Activated naive CD8-positive, alpha-beta T cell treated with anti-CD3 and anti-CD28 coated beads, Interleukin-2, amount 50 U/mL, for 16 hours (primary cell): ENCODE measurements around the gene CYFIP1.

Experiments used
- DNase-seq: peaks from one replicate; pipeline ENCODE4 v3.0.0-alpha.2; 2020; ENCODE audit warnings: low read depth, low spot score

Gene CYFIP1

DNA sequence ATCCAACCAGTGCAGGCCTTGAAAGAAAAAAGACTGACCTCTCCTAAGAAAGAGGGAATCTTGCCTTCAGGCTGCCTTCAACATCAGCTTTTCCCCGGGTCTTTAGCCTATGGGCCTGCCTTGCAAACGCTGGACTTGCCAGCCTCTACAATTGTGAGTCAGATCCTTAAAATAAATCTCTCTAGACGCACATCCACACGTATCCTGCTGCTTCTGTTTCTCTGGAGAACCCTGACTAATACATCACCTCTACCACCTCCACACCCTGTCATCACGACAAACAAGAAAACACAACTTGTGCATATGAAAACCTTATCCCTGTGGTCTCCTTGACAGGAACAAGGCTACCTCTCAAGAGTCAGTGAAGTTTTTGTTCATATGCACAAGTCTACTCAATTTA, 11.8 kb downstream of the CYFIP1 start:
- DNase-seq = no peak

DNA sequence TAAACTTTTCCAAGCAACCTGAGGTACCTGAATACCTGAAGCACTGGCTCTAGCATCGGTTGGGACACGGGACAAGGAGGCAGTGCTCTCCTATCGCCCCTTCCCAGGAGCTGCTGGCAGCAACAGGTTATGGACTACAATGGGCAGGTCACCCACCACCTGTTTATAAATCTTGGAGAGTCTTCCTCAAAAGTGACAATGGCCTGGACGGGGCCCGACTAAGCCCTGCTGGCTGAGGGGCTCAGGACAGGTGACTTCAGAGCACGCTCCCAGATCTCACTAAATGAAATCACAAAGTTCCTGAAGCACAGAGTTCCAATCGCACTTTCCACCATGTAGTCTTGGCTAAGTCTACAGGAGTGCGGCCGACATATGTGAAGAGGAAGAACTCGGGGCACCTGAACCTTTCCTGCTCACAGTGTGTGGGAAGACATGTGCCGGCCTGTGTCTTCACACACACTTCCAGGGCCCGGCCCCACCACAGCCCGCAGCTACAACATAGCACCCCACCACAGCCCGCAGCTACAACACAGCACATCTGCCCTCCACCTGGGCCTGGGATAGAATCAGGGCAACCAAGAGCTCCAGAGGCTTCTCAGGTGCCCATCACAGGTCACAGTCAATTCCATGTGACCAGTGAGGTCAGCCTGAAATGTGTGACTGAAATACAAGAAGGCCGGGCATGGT, 12.9 kb downstream of the CYFIP1 start:
- DNase-seq = no peak

- DNase-seq = no peak
Observed at GRCh38 chr15:22966321-22967083, 13.7 kb downstream of the CYFIP1 start.

DNA sequence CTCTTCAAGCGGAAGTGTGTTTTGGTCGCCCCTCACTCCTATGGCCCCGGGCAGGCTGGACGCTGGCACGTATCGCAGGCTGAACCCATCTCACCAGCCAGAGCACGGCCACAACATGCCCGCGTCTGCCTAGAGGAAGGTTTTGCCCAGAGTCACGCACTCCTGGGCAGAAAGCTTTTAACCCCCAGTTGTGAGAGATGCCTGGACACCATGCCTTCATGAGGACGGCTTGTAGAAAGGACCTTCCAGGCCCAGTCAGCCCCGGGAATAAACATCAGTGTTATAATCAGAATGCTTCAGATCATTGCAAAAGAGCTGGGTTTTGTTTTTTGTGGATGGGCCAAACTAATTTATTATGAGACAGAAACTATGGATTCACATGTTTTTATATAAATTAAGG, 16.5 kb downstream of the CYFIP1 start:
- no peak for DNase-seq

DNA sequence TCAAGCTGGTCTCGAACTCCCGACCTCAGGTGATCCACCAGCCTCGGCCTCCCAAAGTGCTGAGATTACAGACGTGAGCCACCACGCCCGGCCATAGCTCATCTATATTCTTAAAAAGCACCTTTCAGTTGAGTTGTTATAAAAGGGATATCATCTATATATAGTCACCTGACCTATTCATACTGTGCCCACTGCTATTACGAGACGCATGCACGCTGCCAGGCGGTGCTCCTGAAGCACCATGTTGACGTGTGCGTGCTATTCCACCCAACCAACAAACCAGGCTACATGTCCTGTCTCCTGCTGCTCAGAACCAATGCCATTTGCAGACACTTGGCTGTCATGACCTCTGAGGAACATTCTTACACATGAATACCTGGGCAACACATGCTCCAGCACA, 17.6 kb downstream of the CYFIP1 start:
- DNase-seq = no peak

GRCh38 chr15:22961762-22962161, 18.4 kb downstream of the CYFIP1 start:
- no peak for DNase-seq

DNA sequence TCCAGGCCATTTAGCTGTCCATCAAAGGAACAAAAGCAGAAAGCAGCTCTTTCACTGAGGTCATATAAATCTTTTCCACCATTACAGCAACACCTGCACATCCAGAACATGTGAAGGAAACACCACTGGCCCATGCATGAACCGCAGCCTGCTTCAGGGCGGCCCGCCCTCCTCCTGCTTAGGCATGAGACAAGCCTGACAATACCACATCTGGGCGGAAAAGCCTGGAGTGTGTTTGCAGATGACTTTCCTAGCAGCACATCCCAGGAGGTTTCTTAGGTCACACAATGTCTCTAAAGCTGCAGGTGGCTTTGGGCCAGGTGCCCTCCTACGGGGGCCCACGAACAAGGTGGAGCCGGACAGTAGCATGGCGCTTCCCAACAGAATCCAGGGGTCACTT, 19.6 kb downstream of the CYFIP1 start:
- DNase-seq = no peak

- no peak for DNase-seq
Observed at GRCh38 chr15:22960126-22960525, 20.0 kb downstream of the CYFIP1 start.

GRCh38 chr15:22959321-22960101, 20.7 kb downstream of the CYFIP1 start:
- DNase-seq = no peak

GRCh38 chr15:22958487-22959280, 21.5 kb downstream of the CYFIP1 start:
- no peak for DNase-seq

GRCh38 chr15:22956978-22957260, 23.2 kb downstream of the CYFIP1 start:
- no peak for DNase-seq

DNA sequence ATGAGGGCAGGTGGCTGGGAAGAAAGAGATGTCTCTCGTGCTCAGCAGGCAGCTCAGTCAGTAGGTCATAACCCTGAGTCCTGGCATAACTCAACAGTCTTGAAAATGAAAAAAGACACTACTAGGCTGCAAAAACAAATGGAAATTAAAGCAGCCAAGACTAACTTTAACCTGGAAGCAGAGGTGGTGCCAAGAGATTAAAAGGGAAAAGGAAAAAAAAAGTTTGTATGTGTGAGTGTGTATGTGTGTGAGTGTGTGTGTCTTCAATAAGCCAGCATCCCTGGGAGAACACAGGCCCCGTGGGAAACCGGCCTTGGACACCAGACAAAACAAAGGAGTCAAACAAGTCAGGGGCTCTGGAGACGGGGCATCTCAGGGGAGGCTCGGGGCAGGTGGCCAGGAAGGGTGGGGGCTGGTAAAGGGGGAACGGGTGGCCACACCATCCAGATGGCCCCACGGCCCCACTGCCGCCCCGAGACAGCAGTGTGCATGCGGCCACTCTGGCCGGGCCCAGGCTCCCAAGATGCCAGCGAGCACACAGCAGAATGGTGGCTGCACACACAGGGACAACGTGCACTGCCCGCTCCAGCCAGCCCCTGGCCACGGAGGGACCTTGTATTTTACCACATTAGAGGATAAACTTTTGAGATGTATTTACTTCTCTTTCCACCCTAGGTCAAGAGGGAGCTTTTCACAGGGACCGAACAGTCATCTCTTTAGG, 23.8 kb downstream of the CYFIP1 start:
- DNase-seq = no peak

DNA sequence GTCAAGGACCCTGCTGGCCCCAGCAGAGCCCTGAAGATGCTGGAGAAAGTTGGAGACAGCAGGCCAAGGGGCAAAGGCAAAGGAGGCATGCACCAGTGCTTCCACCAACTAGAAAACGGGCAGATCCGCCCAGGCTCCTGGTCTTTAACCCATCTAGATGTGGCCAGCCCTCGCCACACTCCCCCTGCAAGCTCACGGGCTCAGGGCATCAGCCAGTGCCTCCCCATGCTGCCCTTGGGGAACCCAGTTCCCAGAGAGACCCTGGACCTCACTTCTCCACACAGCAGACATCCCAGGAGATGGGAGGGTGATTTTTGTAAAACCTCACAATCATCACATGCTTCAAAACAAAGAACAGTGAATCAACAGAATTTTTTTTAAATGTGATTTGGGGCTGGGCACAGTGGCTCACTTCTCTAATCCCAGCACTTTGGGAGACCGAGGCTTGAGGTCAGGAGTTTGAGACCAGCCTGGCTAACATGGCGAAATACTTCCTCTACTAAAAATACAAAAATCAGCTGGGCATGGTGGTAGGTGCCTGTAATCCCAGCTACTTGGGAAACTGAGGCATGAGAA, 24.5 kb downstream of the CYFIP1 start:
- no peak for DNase-seq

DNA sequence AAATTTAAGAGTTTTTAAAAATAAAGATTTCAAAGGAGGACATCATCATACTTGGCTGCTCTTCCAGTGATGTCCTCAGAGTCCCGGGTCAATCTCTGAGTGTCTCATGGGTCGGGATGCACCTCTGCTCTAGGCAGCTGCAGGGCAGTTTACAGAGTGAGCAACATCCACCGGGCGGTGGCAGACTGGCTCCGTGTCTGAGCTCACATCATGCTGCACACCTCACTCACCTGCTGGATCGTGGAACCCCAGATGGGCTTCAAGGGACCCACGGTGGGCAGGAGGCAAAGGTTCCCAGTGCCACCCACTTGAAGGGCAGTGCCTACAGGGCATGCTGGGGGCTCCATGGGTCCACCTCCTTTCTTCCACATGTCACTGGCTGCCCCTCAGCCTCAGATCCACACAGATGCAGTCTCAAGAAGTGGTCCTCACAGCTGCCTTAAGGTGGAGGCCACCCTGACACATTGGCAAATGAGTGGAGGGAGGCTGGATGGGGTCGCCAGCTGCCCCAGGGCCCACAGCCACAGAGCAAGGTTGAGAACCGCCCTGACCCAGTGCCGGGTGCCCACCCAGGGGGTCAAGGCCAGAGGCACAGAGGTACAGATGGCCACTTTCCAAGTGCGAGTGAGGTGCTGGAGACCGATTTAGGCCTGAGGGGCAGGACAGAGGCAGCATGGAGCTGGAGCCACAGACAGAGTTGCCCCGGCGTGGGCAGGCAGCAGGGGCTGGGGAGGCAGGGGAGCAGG, 25.2 kb downstream of the CYFIP1 start:
- DNase-seq = no peak

- DNase-seq = no peak
Observed at GRCh38 chr15:22954326-22954725, 25.8 kb downstream of the CYFIP1 start.

DNA sequence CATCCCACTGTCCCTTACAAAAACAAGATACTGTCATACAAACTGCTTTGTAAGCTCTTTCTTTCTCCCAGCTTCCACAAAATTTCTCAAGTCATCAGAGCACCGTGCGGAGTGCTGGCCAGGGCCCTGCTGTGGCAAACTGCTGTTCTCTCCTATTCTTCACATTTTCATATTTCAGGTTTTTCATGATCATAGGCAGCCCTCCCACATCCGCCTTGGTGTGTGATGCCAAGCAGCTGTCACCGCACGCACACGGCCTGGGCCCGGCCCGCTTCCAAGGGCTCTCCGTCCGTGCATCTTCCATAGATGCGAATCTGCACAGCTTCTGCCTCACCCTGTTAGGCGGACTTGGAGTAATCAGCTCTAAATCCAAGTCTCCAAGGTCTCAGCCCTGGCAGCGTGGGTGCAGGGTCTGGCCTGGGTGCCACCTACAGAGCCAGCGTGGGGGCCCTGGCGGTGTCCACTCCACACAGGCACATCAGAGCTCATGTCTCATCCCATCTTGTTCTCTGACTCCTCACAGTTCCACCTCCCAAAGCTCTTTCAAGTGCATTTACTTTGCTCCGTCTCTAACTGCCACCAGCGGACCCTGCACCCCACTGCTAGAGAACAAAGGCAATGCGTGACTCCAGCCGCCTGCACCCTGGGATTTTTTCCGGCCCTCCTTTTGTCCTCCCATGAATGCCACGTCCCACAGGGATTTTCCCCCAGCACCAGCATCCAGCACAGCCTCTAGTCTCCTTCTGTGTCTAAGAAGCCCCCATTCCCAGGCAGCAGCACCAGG, 27.2 kb downstream of the CYFIP1 start:
- no peak for DNase-seq

GRCh38 chr15:22951381-22952280, 28.5 kb downstream of the CYFIP1 start:
- DNase-seq = no peak

DNA sequence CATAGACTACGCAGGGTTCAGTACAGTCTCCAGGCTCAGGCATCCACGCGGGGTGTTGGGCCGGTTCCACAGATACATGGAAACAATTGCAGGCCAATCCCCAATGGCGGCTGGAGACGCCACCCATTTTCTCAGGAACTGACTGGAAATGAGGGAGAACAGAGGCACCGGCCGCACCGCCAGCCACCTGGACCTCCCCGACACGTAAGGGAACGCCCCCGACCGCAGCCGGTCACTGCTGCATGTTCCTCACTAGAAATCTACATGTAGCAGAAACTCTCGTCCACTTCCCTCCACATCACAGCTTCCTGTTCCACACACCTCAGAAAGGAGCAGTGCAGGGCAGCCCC, 29.2 kb downstream of the CYFIP1 start:
- no peak for DNase-seq
